ENCODE measurements around the gene MYO9B.

The MYO9B gene

GRCh38 chr19:17202713-17203112, 127.1 kb downstream of the MYO9B start:
- TF ChIP-seq GATA2 (IDR thresholded peaks at IDR 0.05; ENCODE audit: low read depth, low read length) (no peak), GATA3 (IDR thresholded peaks at IDR 0.05; ENCODE audit: low read depth, low read length) (no peak)

- no peak for TF ChIP-seq GATA3 (IDR thresholded peaks at IDR 0.05; ENCODE audit: low read depth, low read length)
- no peak for TF ChIP-seq GATA2 (IDR thresholded peaks at IDR 0.05; ENCODE audit: low read depth, low read length)
Observed at GRCh38 chr19:17205237-17206140, 129.9 kb downstream of the MYO9B start.

- TF ChIP-seq GATA2 (IDR thresholded peaks at IDR 0.05; ENCODE audit: low read depth, low read length) (no peak), GATA3 (IDR thresholded peaks at IDR 0.05; ENCODE audit: low read depth, low read length) (no peak)
Observed at GRCh38 chr19:17206736-17207581, 131.4 kb downstream of the MYO9B start.

GRCh38 chr19:17209126-17210036, 133.8 kb downstream of the MYO9B start:
- TF ChIP-seq GATA2 (IDR thresholded peaks at IDR 0.05; ENCODE audit: low read depth, low read length) (no peak), GATA3 (IDR thresholded peaks at IDR 0.05; ENCODE audit: low read depth, low read length) (no peak)

GRCh38 chr19:17210296-17210695, 134.7 kb downstream of the MYO9B start:
- TF ChIP-seq GATA2 (IDR thresholded peaks at IDR 0.05; ENCODE audit: low read depth, low read length) (no peak), GATA3 (IDR thresholded peaks at IDR 0.05; ENCODE audit: low read depth, low read length) (no peak)

GRCh38 chr19:17211547-17212446, 136.2 kb downstream of the MYO9B start:
- TF ChIP-seq GATA3 (IDR thresholded peaks at IDR 0.05; ENCODE audit: low read depth, low read length) (no peak), GATA2 (IDR thresholded peaks at IDR 0.05; ENCODE audit: low read depth, low read length) (no peak)

GRCh38 chr19:17213334-17213733, 137.8 kb downstream of the MYO9B start:
- no peak for TF ChIP-seq GATA2 (IDR thresholded peaks at IDR 0.05; ENCODE audit: low read depth, low read length)
- no peak for TF ChIP-seq GATA3 (IDR thresholded peaks at IDR 0.05; ENCODE audit: low read depth, low read length)

- TF ChIP-seq GATA2 (IDR thresholded peaks at IDR 0.05; ENCODE audit: low read depth, low read length) = no peak
- TF ChIP-seq GATA3 (IDR thresholded peaks at IDR 0.05; ENCODE audit: low read depth, low read length) = no peak
Observed at GRCh38 chr19:17214508-17215126, 139.0 kb downstream of the MYO9B start.

GRCh38 chr19:17215127-17215971, 139.8 kb downstream of the MYO9B start, which contains the start of gene USE1:
Gene USE1 (plus strand): TSS chr19:17215357. CDS start chr19:17215406, 49 bp downstream.
- TF ChIP-seq GATA3 (IDR thresholded peaks at IDR 0.05; ENCODE audit: low read depth, low read length) (no peak), GATA2 (IDR thresholded peaks at IDR 0.05; ENCODE audit: low read depth, low read length) (no peak; the same call in 1 of the 2 replicates)

GRCh38 chr19:17216058-17216670, 140.6 kb downstream of the MYO9B start:
- no peak for TF ChIP-seq GATA3 (IDR thresholded peaks at IDR 0.05; ENCODE audit: low read depth, low read length)
- TF ChIP-seq GATA2 (IDR thresholded peaks at IDR 0.05; ENCODE audit: low read depth, low read length) = no peak

- TF ChIP-seq GATA2 (IDR thresholded peaks at IDR 0.05; ENCODE audit: low read depth, low read length) = no peak
- no peak for TF ChIP-seq GATA3 (IDR thresholded peaks at IDR 0.05; ENCODE audit: low read depth, low read length)
Observed at GRCh38 chr19:17219286-17219685, 143.7 kb downstream of the MYO9B start.

Measured in SH-SY5Y (cell line).